HG03108 (cell line): ENCODE measurements around the gene PRDM5.
A peak's percentile ranks its signal among the peaks of the same experiment; 100 is the strongest.
"Not testable (repeated sequence)": the region's sequence is repeated elsewhere in the genome, so short reads cannot be mapped to it uniquely, and the experiment has no call there.

Experiments used
- ATAC-seq: cut with Tn5 transposase; IDR thresholded peaks from one replicate; pipeline ENCODE4 v1.9.1; 2021; ENCODE audit warnings: moderate library complexity; ENCODE audit not compliant: unreplicated experiment

The PRDM5 gene

DNA sequence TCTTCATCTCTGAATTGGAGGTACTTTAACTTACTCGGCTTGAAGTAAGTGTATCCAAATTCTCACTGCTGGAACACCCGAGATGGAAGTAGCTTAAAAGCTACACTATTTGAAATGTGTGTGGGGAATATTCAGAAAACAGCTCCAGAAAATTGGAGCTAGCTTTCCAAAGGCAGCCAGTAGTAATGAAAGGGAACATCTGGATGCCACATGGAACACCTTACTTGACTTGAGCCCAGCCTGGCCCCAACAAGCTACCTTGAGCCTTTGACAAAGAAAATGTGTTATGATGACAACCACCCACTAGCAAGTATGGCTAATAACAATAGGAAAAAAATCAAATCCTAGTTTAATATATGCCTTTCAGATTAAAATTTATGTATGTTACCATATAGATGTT, 161.5 kb downstream of the PRDM5 start:
- ATAC-seq = no peak

- ATAC-seq = no peak
Measured at GRCh38 chr4:120760047-120760446, 162.5 kb downstream of the PRDM5 start.

GRCh38 chr4:120755864-120756263, 166.7 kb downstream of the PRDM5 start:
- ATAC-seq = no peak

DNA sequence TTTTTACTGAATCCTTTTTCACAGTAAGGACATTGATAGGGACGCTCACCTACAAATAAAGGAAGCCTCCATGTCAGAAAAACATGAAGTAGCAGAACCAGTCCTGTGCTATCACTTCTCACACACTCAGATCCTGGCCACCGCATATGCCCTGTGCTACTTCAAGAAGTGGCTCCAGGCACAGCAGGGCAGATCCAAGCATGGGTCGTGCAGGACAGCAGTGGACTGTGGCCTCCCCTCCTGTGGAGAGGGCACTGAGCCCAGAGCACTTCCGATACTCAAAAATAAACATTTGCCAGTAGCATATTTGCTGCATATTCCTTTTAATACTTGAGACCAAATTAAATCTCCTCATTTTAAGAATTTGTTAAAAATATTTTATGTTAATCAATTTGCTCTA, 167.9 kb downstream of the PRDM5 start:
- ATAC-seq = no peak

- no peak for ATAC-seq
Measured at GRCh38 chr4:120753854-120754253, 168.7 kb downstream of the PRDM5 start.

GRCh38 chr4:120750152-120750525, 172.4 kb downstream of the PRDM5 start:
- no peak for ATAC-seq

GRCh38 chr4:120749445-120750151, 172.9 kb downstream of the PRDM5 start:
- peak; percentile 99 for ATAC-seq

- ATAC-seq = not testable (repeated sequence)
Measured at GRCh38 chr4:120741636-120742035, 180.9 kb downstream of the PRDM5 start.

GRCh38 chr4:120736312-120736711, 186.2 kb downstream of the PRDM5 start:
- no peak for ATAC-seq

- no peak for ATAC-seq
Measured at GRCh38 chr4:120733968-120734367, 188.6 kb downstream of the PRDM5 start.

DNA sequence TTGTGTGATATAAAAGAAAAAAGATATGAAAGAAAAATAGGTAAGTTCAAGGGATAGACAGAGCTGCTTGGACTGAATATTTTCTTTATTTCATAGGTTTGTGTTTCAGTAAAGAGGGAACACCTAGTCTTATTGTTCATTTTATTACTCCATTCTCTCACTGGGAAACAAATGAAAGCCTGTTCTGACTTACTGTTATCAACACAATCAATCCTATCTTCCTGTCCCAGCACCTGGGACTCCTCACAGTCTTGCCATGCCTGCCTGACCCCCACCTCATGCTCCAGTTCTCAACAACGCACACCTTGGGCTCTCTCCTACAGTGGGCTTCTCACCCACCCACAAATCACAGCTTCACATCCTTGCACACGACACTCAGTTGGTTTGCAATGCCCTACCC, 189.5 kb downstream of the PRDM5 start:
- no peak for ATAC-seq

DNA sequence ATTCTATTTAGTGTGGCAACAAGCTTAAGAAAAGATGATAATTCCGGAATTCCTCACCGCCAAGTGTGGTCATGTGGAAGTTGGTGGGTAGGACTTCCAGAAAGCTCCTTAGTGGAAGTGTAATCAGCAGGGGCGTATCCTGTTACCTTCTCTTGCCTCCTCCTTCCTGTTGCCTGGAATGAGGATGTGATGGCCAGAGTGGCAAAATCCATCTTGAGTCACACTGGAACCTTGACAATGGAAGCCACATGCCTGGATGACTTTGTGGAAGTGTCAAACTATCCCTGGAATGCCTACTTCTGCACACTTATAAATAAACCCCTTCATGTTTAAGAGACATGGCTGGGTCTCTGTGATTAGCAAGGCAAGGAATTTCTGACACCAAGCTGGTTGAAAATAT, 191.0 kb downstream of the PRDM5 start:
- ATAC-seq = no peak

- no peak for ATAC-seq
Measured at GRCh38 chr4:120730777-120731320, 191.7 kb downstream of the PRDM5 start.

DNA sequence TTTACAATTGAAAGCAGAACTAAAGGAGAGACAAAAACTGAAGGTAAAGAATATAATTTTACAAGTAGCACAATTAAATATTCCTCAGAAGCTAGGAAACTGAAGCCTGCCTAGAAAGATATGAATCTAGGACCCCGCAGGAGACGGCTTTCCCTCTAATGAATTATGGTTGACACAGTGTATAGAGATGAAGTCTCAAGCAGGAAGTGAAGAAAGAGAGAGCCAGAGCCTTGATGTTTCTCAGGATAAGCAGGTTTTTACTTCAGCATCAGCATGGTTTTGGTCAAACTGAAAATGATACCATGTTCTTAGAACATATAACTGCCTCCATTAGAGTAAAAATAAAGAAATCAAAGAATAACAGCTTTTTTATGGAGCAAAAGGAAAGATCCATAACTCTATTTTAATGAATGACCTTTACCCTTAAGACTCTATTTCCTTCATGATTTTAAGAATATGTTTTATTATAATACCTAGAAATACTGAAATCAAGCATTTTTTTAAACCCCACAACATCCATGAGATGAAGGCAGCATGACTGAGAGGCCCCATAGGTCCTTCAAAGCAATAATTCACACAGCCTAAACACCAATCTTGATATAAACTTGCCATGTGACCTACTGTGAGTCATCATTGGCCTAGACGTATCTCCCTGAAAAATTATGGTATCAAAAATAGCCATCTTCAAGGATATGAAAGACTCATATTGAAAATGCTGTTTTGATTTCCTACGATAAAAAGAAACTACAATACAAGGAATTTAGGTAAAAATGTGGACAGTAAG, 193.4 kb downstream of the PRDM5 start:
- ATAC-seq = no peak

DNA sequence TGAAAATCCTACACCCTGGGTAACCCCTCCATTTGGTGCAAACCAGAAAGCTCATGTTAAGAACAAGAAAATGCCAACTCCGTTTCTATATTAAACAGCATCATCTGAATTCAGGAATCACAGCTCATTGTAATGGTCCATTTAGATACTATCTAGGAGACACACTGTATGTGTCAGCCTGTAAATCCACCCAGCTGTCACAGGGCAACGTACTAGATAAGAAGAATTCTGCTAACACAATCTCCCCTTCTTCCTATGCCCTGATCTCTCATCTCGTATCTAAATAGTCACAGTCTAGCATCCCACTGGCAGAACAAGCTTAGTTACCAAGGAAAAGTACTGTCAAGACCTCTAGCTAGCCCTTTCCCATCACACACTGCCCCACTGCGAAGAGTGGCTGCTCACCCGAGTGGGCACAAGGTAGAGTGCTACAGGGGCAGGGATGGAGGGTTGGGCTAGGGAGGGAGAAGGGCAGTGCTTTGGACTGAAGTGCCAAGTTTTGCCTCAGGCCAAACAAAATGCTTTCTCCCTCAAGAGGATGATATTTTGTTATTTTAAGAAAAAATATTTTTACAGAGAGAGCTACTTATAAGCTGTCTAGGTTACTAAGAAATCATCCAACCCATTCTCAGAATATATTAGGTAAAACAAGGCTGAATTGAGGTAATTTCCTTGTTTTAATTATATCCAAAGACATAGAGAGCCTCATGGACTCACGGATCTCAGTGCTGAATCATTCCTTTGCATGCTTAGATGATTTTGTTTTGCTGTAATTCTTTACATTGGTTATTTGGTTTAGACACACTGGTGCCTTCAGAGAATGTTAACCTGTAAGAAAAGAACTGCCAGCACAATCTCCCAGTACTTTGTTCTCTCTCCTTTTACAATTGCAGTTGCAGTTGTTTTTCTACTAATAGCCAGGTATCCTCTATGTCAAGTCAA, 196.6 kb downstream of the PRDM5 start:
- ATAC-seq = no peak

DNA sequence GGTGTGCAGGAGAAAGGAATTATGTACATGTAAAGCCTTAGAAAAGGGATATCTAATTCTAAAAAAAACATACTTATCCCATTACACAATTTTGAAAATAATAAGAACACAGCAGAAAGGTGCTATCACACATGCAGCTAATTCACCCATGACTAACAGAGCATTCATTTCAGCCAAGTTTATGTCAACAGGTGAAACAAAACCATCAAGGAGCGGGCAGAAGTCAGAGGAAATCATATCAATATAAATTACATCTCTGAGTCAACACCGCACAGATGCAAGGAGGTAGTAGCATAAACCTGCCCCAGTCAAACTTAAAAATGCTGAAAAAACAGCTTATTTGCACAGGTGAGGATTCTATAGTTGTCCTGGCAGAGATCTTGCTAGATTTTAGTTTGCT, 197.9 kb downstream of the PRDM5 start:
- ATAC-seq = no peak

GRCh38 chr4:120723986-120724385, 198.5 kb downstream of the PRDM5 start:
- no peak for ATAC-seq

DNA sequence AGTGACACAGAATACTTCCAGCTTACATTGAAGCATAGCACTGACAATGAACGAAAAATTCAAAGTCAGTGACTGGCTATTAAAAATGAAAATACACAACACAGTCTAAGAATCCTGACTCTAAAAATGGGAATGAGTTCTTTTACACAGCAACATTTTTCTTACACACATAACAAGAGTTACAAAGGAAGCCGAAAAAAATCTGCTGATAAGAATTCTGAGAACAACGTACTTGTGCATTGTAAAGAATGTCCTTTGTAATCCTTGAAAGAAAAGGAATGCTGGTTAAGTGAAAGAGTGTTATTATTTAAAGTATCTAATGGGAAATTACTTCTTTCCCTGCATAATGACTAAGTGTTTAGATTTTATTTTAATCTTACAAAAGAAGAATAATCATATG, 199.4 kb downstream of the PRDM5 start:
- no peak for ATAC-seq

DNA sequence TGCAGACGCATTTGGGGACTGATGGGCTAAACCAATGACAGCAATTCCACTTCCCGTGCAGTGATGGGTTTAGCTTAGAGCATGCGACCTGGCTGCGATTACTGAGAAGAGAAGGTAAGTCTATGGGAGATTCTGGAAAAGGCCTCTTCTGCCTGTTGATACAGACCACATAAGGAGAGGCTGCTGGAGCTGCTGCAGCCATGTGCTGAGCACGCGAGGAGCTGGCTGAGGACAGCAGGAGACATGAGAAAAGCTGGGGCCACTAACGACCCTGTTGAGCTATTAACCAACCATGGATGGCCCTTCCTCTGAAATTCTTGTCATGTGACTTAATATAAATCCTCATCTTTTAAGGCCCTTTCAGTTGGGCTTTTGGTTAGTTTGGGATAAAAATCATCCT, 199.9 kb downstream of the PRDM5 start:
- ATAC-seq = no peak

GRCh38 chr4:120720354-120720934, 202.1 kb downstream of the PRDM5 start:
- ATAC-seq = no peak
